ENCODE measurements around the gene ATL2.

Gene ATL2

GRCh38 chr2:38245114-38245641 lies 131.9 kb downstream of the ATL2 start:
- H3K9ac ChIP-seq (ENCODE audit: insufficient read length, low read depth), result no peak overlapping the region
- TF ChIP-seq SUZ12 (IDR thresholded peaks at IDR 0.05; ENCODE audit: extremely low read depth, insufficient read depth, insufficient read length), result no peak
- no peak for TF ChIP-seq YY1 (IDR thresholded peaks at IDR 0.05; ENCODE audit: insufficient read depth, insufficient read length)
- no peak for TF ChIP-seq ZNF274 (IDR thresholded peaks at IDR 0.05; ENCODE audit: low read depth, low read length)
- no peaks in the 10 kb centered on the region for H3K9me3 ChIP-seq (ENCODE audit: insufficient read depth, low read length)
- no peaks in the 10 kb centered on the region for H3K27me3 ChIP-seq (ENCODE audit: insufficient read depth, insufficient read length)
- no peaks in the 10 kb centered on the region for H3K4me1 ChIP-seq (ENCODE audit: insufficient read depth, insufficient read length)
- H3K36me3 ChIP-seq (ENCODE audit: insufficient read depth, insufficient read length, low read length), result no peaks in the 10 kb centered on the region
- H3K4me3 ChIP-seq (ENCODE audit: insufficient read length, low read depth), result no peak overlapping the region
- no peak for DNase-seq (ENCODE audit: low read depth, low spot score)

- Histone ChIP-seq H3K4me1 (ENCODE audit: insufficient read depth, insufficient read length) (no peaks in the 10 kb centered on the region), H3K9ac (ENCODE audit: insufficient read length, low read depth) (no peak overlapping the region), H3K4me3 (ENCODE audit: insufficient read length, low read depth) (no peak overlapping the region), H3K27me3 (ENCODE audit: insufficient read depth, insufficient read length) (no peaks in the 10 kb centered on the region), H3K9me3 (ENCODE audit: insufficient read depth, low read length) (no peaks in the 10 kb centered on the region), H3K36me3 (ENCODE audit: insufficient read depth, insufficient read length, low read length) (no peaks in the 10 kb centered on the region)
- no peak for DNase-seq (ENCODE audit: low read depth, low spot score)
- TF ChIP-seq SUZ12 (IDR thresholded peaks at IDR 0.05; ENCODE audit: extremely low read depth, insufficient read depth, insufficient read length), result no peak
- TF ChIP-seq YY1 (IDR thresholded peaks at IDR 0.05; ENCODE audit: insufficient read depth, insufficient read length), result no peak
- TF ChIP-seq ZNF274 (IDR thresholded peaks at IDR 0.05; ENCODE audit: low read depth, low read length), result no peak
Observed at GRCh38 chr2:38244301-38244700, 132.8 kb downstream of the ATL2 start.

All from NT2/D1 (cell line).